Esophagus (tissue), 2 donors: ENCODE data around the gene FNDC3B. TPM values are rescaled to one million over a fixed set of nuclear protein-coding genes. Genes with fewer than 3 reads are reported as not detected.

Experiments used
- H3K27ac ChIP-seq, 2 donors: one replicate each; pipeline ENCODE4 v1.5.1; 2013; ENCODE audit warnings: low read depth in 2 of 2, mild to moderate bottlenecking in 2 of 2, inconsistent platforms in 1 of 2, low read length in 1 of 2, moderate library complexity in 1 of 2
- H3K27me3 ChIP-seq, 2 donors: one replicate each; pipeline ENCODE4 v1.6.1; 2013; ENCODE audit warnings: low read length in 2 of 2, control low read depth in 1 of 2, mild to moderate bottlenecking in 1 of 2; ENCODE audit not compliant: insufficient read depth in 2 of 2, control insufficient read depth in 1 of 2
- H3K36me3 ChIP-seq, 2 donors: one replicate each; pipeline ENCODE4 v1.6.1; 2013; ENCODE audit warnings: low read length in 1 of 2; ENCODE audit not compliant: control insufficient read depth in 2 of 2, insufficient read depth in 2 of 2
- H3K4me1 ChIP-seq, 2 donors: one replicate each; pipeline ENCODE4 v1.6.1; 2013; ENCODE audit warnings: low read length in 1 of 2; ENCODE audit not compliant: control insufficient read depth in 2 of 2, insufficient read depth in 2 of 2
- H3K4me3 ChIP-seq, 2 donors: one replicate each; pipeline ENCODE4 v1.5.1; 2013; ENCODE audit warnings: low read length in 2 of 2, mild to moderate bottlenecking in 2 of 2, low read depth in 1 of 2, moderate library complexity in 1 of 2
- H3K9me3 ChIP-seq, 2 donors: one replicate each; pipeline ENCODE4 v1.6.1; 2013; ENCODE audit warnings: mild to moderate bottlenecking in 2 of 2, low read depth in 1 of 2, low read length in 1 of 2, moderate library complexity in 1 of 2; ENCODE audit not compliant: control insufficient read depth in 2 of 2, insufficient read depth in 1 of 2
- WGBS, 2 donors: extraction: QIAGEN DNeasy Blood & Tissue Kit; methylation state at CpG; one replicate each; pipeline ENCODE4 v1.1.7; 2013; 5-methylcytosine and 5-hydroxymethylcytosine counted together
- polyA plus RNA-seq, 2 donors: library from polyadenylated mRNA; stranded (reverse); fragments of 200-250 nt; gene quantifications; one replicate each; pipeline ENCODE4 v1.2.3, GENCODE V29; 2013
- donor health status: healthy with polysubstance abuse.
- donor health status: Bipolar disorder and iron deficiency.

Gene FNDC3B
- polyA plus RNA-seq, 2 donors: 2.8 to 3.3 TPM

- H3K27ac ChIP-seq: no peak overlapping the region
- H3K36me3 ChIP-seq: peaks cover 0 to 2% of the 10 kb centered on the region in 2 donors
- H3K27me3 ChIP-seq: no peaks in the 10 kb centered on the region
- H3K4me1 ChIP-seq: no peaks in the 10 kb centered on the region
- WGBS, 2 donors: 39 to 40% methylated on average over 1 of the region's 1 CpG
- H3K4me3 ChIP-seq: no peak overlapping the region
- no peaks in the 10 kb centered on the region for H3K9me3 ChIP-seq
These were observed 358.5 kb downstream of the FNDC3B start for GRCh38 chr3:172397716-172398405.

- H3K9me3 ChIP-seq: no peaks in the 10 kb centered on the region
These were observed 359.1 kb downstream of the FNDC3B start for GRCh38 chr3:172398484-172398883.

GRCh38 chr3:172402090-172402489 is 362.7 kb downstream of the FNDC3B start:
- Histone ChIP-seq H3K9me3 (no peaks in the 10 kb centered on the region), H3K36me3 (peaks cover 0 to 1% of the 10 kb centered on the region in 2 donors), H3K27me3 (no peaks in the 10 kb centered on the region), H3K4me1 (no peaks in the 10 kb centered on the region), H3K27ac (no peak overlapping the region), H3K4me3 (no peak overlapping the region)
- 48 to 89% methylated on average over 2 of the region's 2 CpGs for WGBS, 2 donors

More at GRCh38 chr3:172398484-172398883, 359.1 kb downstream of the FNDC3B start:
- no peaks in the 10 kb centered on the region for H3K4me1 ChIP-seq
- 94 to 98% methylated on average over 4 of the region's 4 CpGs for WGBS, 2 donors
- no peak overlapping the region for H3K4me3 ChIP-seq
- peaks cover 0 to 2% of the 10 kb centered on the region in 2 donors for H3K36me3 ChIP-seq
- H3K27ac ChIP-seq: no peak overlapping the region
- no peaks in the 10 kb centered on the region for H3K27me3 ChIP-seq

GRCh38 chr3:172402892-172403643 is 363.7 kb downstream of the FNDC3B start:
- Histone ChIP-seq H3K4me3 (no peak overlapping the region), H3K27me3 (no peaks in the 10 kb centered on the region), H3K9me3 (no peaks in the 10 kb centered on the region), H3K4me1 (no peaks in the 10 kb centered on the region), H3K36me3 (no peaks in the 10 kb centered on the region), H3K27ac (no peak overlapping the region)
- 82 to 97% methylated on average over 8 of the region's 8 CpGs for WGBS, 2 donors

- Histone ChIP-seq H3K36me3 (no peaks in the 10 kb centered on the region), H3K27me3 (no peaks in the 10 kb centered on the region), H3K9me3 (no peaks in the 10 kb centered on the region), H3K4me3 (no peak overlapping the region), H3K4me1 (no peaks in the 10 kb centered on the region), H3K27ac (no peak overlapping the region)
- WGBS, 2 donors: 68 to 71% methylated on average over 12 of the region's 12 CpGs
These were observed 365.0 kb downstream of the FNDC3B start for GRCh38 chr3:172404237-172404962.

GRCh38 chr3:172405914-172406313 is 366.5 kb downstream of the FNDC3B start:
- Histone ChIP-seq H3K36me3 (no peaks in the 10 kb centered on the region), H3K4me3 (no peak overlapping the region), H3K27ac (no peak overlapping the region), H3K9me3 (no peaks in the 10 kb centered on the region), H3K27me3 (no peaks in the 10 kb centered on the region), H3K4me1 (no peaks in the 10 kb centered on the region)
- 94 to 97% methylated on average over 2 of the region's 2 CpGs for WGBS, 2 donors

- H3K4me3 ChIP-seq: no peak overlapping the region
- WGBS, 2 donors: 85% methylated on average over 3 of the region's 3 CpGs
- H3K27ac ChIP-seq: no peak overlapping the region
- H3K9me3 ChIP-seq: no peaks in the 10 kb centered on the region
- no peaks in the 10 kb centered on the region for H3K36me3 ChIP-seq
- no peaks in the 10 kb centered on the region for H3K27me3 ChIP-seq
- no peaks in the 10 kb centered on the region for H3K4me1 ChIP-seq
These were observed 368.5 kb downstream of the FNDC3B start for GRCh38 chr3:172407872-172408271.

- Histone ChIP-seq H3K27ac (no peak overlapping the region), H3K4me3 (no peak overlapping the region)
- 71 to 78% methylated on average over 13 of the region's 13 CpGs for WGBS, 2 donors
These were observed 371.5 kb downstream of the FNDC3B start for GRCh38 chr3:172410702-172411477.

GRCh38 chr3:172411478-172411947 is 372.1 kb downstream of the FNDC3B start:
- Histone ChIP-seq H3K4me1 (no peaks in the 10 kb centered on the region), H3K9me3 (no peaks in the 10 kb centered on the region), H3K36me3 (no peaks in the 10 kb centered on the region), H3K27me3 (peaks cover 0 to 2% of the 10 kb centered on the region in 2 donors), H3K4me3 (no peak overlapping the region), H3K27ac (no peak overlapping the region)
- 91 to 97% methylated on average over 6 of the region's 6 CpGs for WGBS, 2 donors

More at GRCh38 chr3:172410702-172411477, 371.5 kb downstream of the FNDC3B start:
- H3K27me3 ChIP-seq: peaks cover 0 to 2% of the 10 kb centered on the region in 2 donors
- H3K9me3 ChIP-seq: no peaks in the 10 kb centered on the region
- H3K4me1 ChIP-seq: no peaks in the 10 kb centered on the region
- no peaks in the 10 kb centered on the region for H3K36me3 ChIP-seq
